Cardiac fibroblast (primary cell): ENCODE results near the gene UTP3.
"Not testable (repeated sequence)": the region's sequence is repeated elsewhere in the genome, so short reads cannot be mapped to it uniquely, and the experiment has no call there.

Source experiments
- DNase-seq, 2 donors: peaks; one replicate each; pipeline versions ENCODE4 v3.0.0 to v3.0.0-alpha.2; 2010; ENCODE audit warnings: low read depth in 2 of 2
- H3K4me3 ChIP-seq, 2 donors: replicated peaks in 1 of 2; 1 replicate in 1 of 2; 2 replicates in 1 of 2; pipeline ENCODE4 v1.5.1; 2011; ENCODE audit warnings: low read depth in 2 of 2, low read length in 2 of 2, mild to moderate bottlenecking in 2 of 2, moderate library complexity in 1 of 2
- TF ChIP-seq, protein P1 (sequence below): IDR thresholded peaks from one replicate; pipeline ENCODE4 v1.5.1; 2011; ENCODE audit warnings: low read depth, mild to moderate bottlenecking, low read length, inconsistent platforms

Gene UTP3, protein sequence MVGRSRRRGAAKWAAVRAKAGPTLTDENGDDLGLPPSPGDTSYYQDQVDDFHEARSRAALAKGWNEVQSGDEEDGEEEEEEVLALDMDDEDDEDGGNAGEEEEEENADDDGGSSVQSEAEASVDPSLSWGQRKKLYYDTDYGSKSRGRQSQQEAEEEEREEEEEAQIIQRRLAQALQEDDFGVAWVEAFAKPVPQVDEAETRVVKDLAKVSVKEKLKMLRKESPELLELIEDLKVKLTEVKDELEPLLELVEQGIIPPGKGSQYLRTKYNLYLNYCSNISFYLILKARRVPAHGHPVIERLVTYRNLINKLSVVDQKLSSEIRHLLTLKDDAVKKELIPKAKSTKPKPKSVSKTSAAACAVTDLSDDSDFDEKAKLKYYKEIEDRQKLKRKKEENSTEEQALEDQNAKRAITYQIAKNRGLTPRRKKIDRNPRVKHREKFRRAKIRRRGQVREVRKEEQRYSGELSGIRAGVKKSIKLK

DNA sequence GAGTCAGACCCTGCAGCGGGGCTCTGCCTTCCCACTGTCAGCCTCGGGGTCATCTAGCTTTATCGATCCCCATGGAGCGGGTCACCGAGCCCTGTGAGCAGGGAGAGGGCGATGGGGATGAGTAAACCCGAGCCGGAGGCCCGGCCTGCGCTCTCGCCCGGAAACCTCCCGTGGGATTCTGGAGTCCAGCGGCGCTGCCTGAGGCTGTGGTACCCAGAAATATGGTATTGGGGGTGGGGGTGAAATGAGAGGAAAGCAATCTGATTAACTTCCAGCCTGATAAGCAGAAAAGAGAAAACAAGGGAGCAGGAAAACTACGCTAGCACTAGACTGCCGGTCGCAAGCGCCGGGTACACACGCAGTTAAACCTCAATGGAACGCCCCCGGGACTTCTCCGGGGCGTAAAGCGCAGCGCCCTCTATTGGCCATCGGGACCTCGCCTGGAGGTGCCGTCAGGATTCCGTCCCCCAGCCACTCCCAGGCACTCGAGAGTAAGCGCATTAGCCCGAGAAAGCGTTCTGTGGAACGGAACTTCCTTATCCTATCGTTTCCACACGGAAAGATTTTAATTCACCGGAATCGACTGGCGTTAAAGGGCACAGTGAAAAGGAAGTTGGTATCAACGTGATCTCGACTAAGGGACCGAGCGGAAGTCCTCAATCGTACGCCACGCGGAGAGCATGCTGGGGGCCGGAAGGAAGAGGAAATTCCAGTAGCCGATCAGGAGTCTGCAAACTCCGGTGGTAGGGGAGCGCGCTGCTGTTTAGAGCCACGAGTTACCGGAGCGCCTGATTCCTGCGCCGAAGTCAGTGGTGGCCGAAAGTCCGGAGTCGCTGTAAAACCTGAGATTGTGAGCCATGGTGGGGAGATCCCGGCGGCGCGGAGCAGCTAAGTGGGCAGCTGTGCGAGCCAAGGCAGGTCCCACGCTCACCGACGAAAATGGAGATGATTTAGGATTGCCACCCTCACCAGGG is at the start of gene UTP3:
TSS of gene UTP3 (plus strand) at position 712 of the 974 bp plus-strand sequence. CDS start at position 858, 146 bp downstream.
- H3K4me3 ChIP-seq: peak within 1 kb of the TSS; percentile 81 to 100
- DNase-seq: peak; percentile 99 to 100
- TF ChIP-seq, protein P1, sequence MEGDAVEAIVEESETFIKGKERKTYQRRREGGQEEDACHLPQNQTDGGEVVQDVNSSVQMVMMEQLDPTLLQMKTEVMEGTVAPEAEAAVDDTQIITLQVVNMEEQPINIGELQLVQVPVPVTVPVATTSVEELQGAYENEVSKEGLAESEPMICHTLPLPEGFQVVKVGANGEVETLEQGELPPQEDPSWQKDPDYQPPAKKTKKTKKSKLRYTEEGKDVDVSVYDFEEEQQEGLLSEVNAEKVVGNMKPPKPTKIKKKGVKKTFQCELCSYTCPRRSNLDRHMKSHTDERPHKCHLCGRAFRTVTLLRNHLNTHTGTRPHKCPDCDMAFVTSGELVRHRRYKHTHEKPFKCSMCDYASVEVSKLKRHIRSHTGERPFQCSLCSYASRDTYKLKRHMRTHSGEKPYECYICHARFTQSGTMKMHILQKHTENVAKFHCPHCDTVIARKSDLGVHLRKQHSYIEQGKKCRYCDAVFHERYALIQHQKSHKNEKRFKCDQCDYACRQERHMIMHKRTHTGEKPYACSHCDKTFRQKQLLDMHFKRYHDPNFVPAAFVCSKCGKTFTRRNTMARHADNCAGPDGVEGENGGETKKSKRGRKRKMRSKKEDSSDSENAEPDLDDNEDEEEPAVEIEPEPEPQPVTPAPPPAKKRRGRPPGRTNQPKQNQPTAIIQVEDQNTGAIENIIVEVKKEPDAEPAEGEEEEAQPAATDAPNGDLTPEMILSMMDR: peak; percentile 94

DNA sequence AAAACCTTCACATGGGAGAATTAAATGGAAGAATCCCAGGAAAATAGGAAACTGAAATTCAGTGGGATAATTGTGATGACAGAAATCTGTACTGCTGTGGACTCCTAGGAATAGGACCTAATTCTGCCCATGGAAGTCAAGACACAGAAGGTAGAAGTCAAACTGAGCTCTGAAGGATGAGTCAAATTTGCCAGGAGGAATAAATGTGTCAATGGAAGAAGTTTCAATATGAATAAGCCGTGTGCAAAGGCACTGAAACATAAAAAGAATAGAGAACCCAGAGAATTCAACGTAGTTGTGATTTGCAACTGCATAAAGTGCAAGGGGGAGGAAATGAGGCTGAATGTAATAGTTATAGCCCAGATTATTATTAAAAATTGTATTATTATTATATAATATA is 48.1 kb upstream of the UTP3 start:
- no peak overlapping the region for H3K4me3 ChIP-seq
- TF ChIP-seq, protein P1: no peak
- DNase-seq: no peak

DNA sequence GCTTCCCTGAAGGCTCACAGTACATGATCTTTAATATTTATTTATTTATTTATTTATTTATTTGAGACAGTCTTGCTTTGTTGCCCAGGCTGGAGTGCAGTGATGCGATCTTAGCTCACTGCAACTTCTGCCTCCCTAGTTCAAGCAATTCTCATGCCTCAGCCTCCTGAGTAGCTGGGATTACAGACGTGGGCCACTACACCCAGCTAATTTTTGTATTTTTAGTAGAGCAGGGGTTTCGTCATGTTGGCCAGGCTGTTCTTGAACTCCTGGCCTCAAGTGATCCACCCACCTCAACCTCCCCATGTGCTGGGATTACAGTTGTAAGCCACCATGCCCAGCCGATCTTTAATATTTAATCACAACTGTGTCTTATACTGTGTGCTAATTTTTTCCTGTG is 37.6 kb upstream of the UTP3 start:
- not testable (repeated sequence) for DNase-seq, H3K4me3 ChIP-seq

DNA sequence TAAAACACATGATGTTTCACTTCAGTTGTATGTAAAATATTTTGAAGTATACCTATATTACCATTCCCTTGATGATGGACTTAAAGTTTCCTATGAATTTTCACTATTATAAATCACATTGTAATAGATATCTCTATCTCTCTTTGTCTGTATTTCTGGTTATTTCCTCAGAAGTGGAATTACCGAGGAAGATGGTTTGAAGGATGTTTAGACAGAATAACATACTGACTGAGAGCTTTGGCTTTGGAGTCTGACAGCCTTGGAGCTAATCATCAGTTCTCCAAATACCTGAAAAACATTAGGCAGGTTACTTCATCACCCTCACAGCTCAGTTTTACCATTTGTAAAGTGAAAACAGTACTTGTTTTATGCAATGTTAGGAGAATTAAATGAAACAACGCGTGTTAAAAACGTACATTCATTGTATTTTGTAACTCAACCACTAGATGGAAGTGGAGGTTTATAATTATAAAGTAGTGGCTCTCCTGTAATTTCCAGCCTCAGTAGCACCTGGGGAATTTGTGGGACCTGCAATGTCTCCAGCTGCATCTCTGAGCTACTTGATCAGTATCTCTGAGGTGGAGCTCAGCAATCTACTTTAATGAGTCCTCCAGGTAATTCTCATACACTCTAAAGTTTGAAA is 36.3 kb upstream of the UTP3 start:
- peak; percentile 55 to 63 for DNase-seq
- no peak overlapping the region for H3K4me3 ChIP-seq
- TF ChIP-seq, protein P1: peak; percentile 44

DNA sequence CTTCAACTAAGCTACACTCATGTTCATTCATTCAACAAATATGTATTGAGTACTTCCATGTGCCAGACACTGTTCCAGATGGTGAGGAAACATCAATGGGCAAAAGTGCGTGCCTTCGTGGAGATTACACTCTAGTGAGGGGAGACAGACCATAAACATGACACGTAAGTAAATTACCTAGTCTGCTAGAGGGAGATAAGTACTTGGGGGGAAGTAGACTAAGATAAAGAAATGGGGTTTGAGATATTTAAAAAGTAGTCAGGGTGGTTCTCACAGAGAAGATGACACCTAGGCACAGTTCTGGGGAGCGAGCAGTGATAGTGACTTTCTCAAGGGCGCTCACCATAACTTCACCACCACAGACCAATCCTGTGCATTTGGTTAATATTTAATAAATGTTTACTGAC is 33.7 kb upstream of the UTP3 start:
- TF ChIP-seq, protein P1: no peak
- peak; percentile 27 to 35 for DNase-seq
- no peak overlapping the region for H3K4me3 ChIP-seq

DNA sequence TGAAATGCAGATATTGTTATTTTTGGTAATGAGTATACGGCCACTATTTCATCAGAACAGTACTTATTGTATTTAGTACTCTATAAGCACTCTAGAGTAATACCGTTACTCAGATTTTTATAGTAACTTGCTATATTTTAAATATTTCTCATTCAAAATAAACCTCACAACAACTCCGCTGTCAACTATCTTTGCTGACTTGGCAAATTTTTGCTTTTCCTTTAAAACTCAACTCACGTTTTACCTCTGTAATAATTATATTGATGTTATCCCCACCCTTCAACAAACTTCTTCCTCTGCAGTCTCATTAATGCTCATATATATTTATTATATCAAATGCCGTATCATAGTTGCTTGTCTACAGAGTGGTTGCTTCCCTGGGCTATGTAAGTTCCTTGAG is 31.0 kb upstream of the UTP3 start:
- no peak for DNase-seq
- TF ChIP-seq, protein P1: no peak
- H3K4me3 ChIP-seq: no peak overlapping the region

DNA sequence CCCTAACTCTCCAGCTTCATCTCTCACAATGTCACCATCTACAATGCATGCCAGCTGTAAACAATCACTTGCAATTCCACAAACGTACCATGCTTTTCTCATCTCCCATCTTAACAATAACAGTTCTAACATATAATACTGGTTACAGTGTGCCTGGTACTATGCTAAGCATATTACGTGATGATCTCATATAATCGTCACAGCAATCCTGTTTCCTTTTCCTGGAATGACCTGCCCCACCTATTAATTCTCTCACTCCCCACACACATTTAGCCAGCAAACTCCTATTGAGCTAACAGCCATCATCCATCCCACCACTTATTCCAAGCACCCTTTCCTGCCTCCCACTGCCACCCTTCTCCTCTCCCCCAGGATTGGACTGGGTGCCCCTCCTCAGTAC is 29.9 kb upstream of the UTP3 start:
- no peak overlapping the region for H3K4me3 ChIP-seq
- TF ChIP-seq, protein P1: no peak
- DNase-seq: no peak
